GM18511 (cell line): ENCODE data around the gene ERN1.
"Not testable (repeated sequence)": the region's sequence is repeated elsewhere in the genome, so short reads cannot be mapped to it uniquely, and the experiment has no call there.

Experiments
- ATAC-seq: cut with Tn5 transposase; IDR thresholded peaks from one replicate; pipeline ENCODE4 v1.9.1; 2021; ENCODE audit warnings: mild to moderate bottlenecking, moderate library complexity; ENCODE audit not compliant: unreplicated experiment

Gene ERN1

GRCh38 chr17:64129765-64130558 is at the start of gene ERN1:
Gene ERN1 (minus strand): TSS chr17:64130144. CDS start chr17:64130029, 115 bp downstream.
- peak; percentile 85 for ATAC-seq

GRCh38 chr17:64179024-64179423 is 49.1 kb upstream of the ERN1 start:
- ATAC-seq = not testable (repeated sequence)

- no peak for ATAC-seq
These were observed 48.3 kb upstream of the ERN1 start for GRCh38 chr17:64178011-64178825.

GRCh38 chr17:64177311-64178010 is 47.5 kb upstream of the ERN1 start:
- ATAC-seq = no peak

GRCh38 chr17:64176556-64176955 is 46.6 kb upstream of the ERN1 start:
- ATAC-seq = no peak

- no peak for ATAC-seq
These were observed 44.9 kb upstream of the ERN1 start for GRCh38 chr17:64174686-64175456.

GRCh38 chr17:64173646-64174045 is 43.7 kb upstream of the ERN1 start:
- no peak for ATAC-seq

GRCh38 chr17:64172510-64172909 is 42.6 kb upstream of the ERN1 start:
- no peak for ATAC-seq

- ATAC-seq = no peak
These were observed 41.1 kb upstream of the ERN1 start for GRCh38 chr17:64171041-64171440.

GRCh38 chr17:64170286-64170685 is 40.3 kb upstream of the ERN1 start:
- no peak for ATAC-seq

GRCh38 chr17:64167666-64168065 is 37.7 kb upstream of the ERN1 start:
- ATAC-seq = not testable (repeated sequence)

- ATAC-seq = no peak
These were observed 36.9 kb upstream of the ERN1 start for GRCh38 chr17:64166876-64167275.

GRCh38 chr17:64165347-64165746 is 35.4 kb upstream of the ERN1 start:
- no peak for ATAC-seq

GRCh38 chr17:64164596-64165285 is 34.8 kb upstream of the ERN1 start:
- ATAC-seq = no peak

- no peak for ATAC-seq
These were observed 33.5 kb upstream of the ERN1 start for GRCh38 chr17:64163468-64163867.

GRCh38 chr17:64162554-64162953 is 32.6 kb upstream of the ERN1 start:
- no peak for ATAC-seq

- ATAC-seq = no peak
These were observed 31.6 kb upstream of the ERN1 start for GRCh38 chr17:64161380-64162176.

GRCh38 chr17:64160378-64160777 is 30.4 kb upstream of the ERN1 start:
- no peak for ATAC-seq
